ENCODE measurements around the gene COBLL1. TPM values are rescaled to one million over a fixed set of nuclear protein-coding genes. Genes with fewer than 3 reads are reported as not detected.

Gene COBLL1
- total RNA-seq, 1 donor from 2014 or later = 46.9 TPM

Other genes starting within 250 kb of the COBLL1 start
- 0.48 TPM for gene GRB14, start 220.3 kb downstream of the COBLL1 start, total RNA-seq (ENCODE audit: insufficient read depth, low replicate concordance)
- gene SLC38A11, start 113.7 kb upstream of the COBLL1 start, total RNA-seq (ENCODE audit: insufficient read depth, low replicate concordance) = 9.9 TPM